Suprapubic skin (tissue), 4 donors: ENCODE data around the gene C14orf132.

Experiments
- CTCF ChIP-seq, 2 donors: fragments of 200-600 bp in 1 of 2; fragments of 450-650 bp in 1 of 2; sonication (generic) in 1 of 2; IDR thresholded peaks; one replicate each; pipeline ENCODE4 v1.5.1; 2016 to 2019; ENCODE audit warnings: antibody characterized with exemption in 2 of 2, mild to moderate bottlenecking in 1 of 2, moderate library complexity in 1 of 2
- EP300 ChIP-seq: sonication (generic); formaldehyde crosslinking; IDR thresholded peaks from one replicate; pipeline ENCODE4 v1.6.1; 2017; ENCODE audit warnings: antibody characterized with exemption
- POLR2A ChIP-seq, 2 donors: fragments of 450-650 bp; IDR thresholded peaks; one replicate each; pipeline ENCODE4 v1.6.1; 2017; ENCODE audit warnings: antibody characterized with exemption in 2 of 2, mild to moderate bottlenecking in 2 of 2, moderate library complexity in 2 of 2
- POLR2AphosphoS5 ChIP-seq, 3 donors: sonication (generic); formaldehyde crosslinking; IDR thresholded peaks; one replicate each; pipeline ENCODE4 v1.6.1; 2017; ENCODE audit warnings: antibody characterized with exemption in 3 of 3

- TF ChIP-seq CTCF (IDR thresholded peaks at IDR 0.05) (no peak), POLR2A (IDR thresholded peaks at IDR 0.05) (no peak), POLR2AphosphoS5 (IDR thresholded peaks at IDR 0.05) (no peak), EP300 (no peak)
Measured at GRCh38 chr14:96102081-96102856, 63.1 kb downstream of the C14orf132 start.
